AG04450 (cell line): ENCODE results near the gene RBM19. TPM values are rescaled to one million over a fixed set of nuclear protein-coding genes. Genes with fewer than 3 reads are reported as not detected.

Experiments
- CTCF ChIA-PET: fragments of 300-600, 350-600 bp; formaldehyde crosslinking; extraction: SDS; loops from one replicate; lab custom pipeline; 2022; ENCODE audit warnings: antibody characterized with exemption, inconsistent platforms; lab: Charles Lee
- POLR2A ChIA-PET: fragments of 350-600 bp; formaldehyde crosslinking; extraction: SDS; loops from one replicate; lab custom pipeline; 2021; ENCODE audit warnings: antibody characterized with exemption, inconsistent platforms; lab: Yijun Ruan, JAX
- DNase-seq: peaks from one replicate; pipeline ENCODE4 v3.0.0-alpha.2; 2011; ENCODE audit warnings: low read depth, low spot score
- H3K27ac ChIP-seq: one replicate; pipeline ENCODE4 v1.5.1; 2012; ENCODE audit warnings: low read depth, low read length, control low read depth
- H3K27me3 ChIP-seq: one replicate; pipeline ENCODE4 v1.6.0; 2012; ENCODE audit warnings: low read length; ENCODE audit not compliant: control insufficient read depth, insufficient read depth
- H3K4me3 ChIP-seq: 2 replicates; pipeline ENCODE4 v1.5.1; 2011; ENCODE audit warnings: mild to moderate bottlenecking, low read depth, low read length, control low read depth
- H3K9me3 ChIP-seq: 2 replicates; pipeline ENCODE4 v1.5.1; 2012; ENCODE audit warnings: low read length; ENCODE audit not compliant: control insufficient read depth, insufficient read depth
- polyA plus RNA-seq: library from polyadenylated mRNA; depleted of rRNA; stranded (reverse); fragments of >200 nt; gene quantifications from 2 replicates; pipeline ENCODE4 v1.2.3, GENCODE V29; 2011
- TF ChIP-seq, protein P1 (sequence below): IDR thresholded peaks from 2 replicates; pipeline ENCODE4 v1.5.1; 2011; ENCODE audit warnings: low read depth, low read length, control low read depth, inconsistent platforms

RBM19 gene
- polyA plus RNA-seq, 1 experiment = 10.6 TPM

DNA sequence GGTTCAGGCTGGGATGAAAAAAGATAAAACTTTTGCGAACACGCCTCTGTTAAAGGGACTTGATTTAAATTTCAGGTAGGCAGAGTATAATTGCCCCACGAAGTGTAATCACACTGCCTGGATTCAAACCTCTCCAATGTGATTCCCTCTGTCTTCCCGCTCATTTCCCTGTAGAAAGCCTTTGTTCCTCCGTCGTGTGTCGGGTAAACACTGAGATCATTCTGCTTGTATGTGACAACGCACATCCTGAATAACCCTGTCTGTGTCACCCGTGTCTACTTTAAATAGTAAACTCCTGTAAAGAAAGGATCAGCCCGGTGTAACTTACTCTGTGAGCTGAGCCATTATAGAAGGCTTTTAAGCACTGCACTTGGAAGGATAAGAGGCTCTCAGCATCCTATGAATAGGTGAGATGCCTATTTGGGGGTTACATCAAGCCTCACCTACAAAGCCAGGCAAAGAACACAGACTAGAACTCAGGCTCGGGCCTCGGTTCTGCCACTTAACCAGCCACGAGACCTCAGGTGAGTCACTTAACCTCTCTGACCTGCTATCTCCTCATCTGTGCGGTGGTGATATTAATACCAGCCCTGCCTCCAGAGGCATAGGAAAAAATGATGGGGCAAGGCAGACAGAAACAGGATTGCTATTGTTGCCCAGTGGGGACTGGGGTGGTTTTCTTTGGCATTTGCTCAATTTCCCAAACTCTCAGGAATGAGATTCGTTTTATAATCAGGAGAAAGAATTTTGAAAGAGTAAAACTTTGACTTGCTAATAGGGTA lies 74.2 kb downstream of the RBM19 start:
- POLR2A ChIA-PET = no interaction called here
- CTCF ChIA-PET = no interaction called here
- TF ChIP-seq, protein P1, sequence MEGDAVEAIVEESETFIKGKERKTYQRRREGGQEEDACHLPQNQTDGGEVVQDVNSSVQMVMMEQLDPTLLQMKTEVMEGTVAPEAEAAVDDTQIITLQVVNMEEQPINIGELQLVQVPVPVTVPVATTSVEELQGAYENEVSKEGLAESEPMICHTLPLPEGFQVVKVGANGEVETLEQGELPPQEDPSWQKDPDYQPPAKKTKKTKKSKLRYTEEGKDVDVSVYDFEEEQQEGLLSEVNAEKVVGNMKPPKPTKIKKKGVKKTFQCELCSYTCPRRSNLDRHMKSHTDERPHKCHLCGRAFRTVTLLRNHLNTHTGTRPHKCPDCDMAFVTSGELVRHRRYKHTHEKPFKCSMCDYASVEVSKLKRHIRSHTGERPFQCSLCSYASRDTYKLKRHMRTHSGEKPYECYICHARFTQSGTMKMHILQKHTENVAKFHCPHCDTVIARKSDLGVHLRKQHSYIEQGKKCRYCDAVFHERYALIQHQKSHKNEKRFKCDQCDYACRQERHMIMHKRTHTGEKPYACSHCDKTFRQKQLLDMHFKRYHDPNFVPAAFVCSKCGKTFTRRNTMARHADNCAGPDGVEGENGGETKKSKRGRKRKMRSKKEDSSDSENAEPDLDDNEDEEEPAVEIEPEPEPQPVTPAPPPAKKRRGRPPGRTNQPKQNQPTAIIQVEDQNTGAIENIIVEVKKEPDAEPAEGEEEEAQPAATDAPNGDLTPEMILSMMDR = no peak
- DNase-seq = no peak
- Histone ChIP-seq H3K4me3 (no peak overlapping the region), H3K27ac (no peak overlapping the region), H3K27me3 (no peaks in the 10 kb centered on the region), H3K9me3 (no peaks in the 10 kb centered on the region)

DNA sequence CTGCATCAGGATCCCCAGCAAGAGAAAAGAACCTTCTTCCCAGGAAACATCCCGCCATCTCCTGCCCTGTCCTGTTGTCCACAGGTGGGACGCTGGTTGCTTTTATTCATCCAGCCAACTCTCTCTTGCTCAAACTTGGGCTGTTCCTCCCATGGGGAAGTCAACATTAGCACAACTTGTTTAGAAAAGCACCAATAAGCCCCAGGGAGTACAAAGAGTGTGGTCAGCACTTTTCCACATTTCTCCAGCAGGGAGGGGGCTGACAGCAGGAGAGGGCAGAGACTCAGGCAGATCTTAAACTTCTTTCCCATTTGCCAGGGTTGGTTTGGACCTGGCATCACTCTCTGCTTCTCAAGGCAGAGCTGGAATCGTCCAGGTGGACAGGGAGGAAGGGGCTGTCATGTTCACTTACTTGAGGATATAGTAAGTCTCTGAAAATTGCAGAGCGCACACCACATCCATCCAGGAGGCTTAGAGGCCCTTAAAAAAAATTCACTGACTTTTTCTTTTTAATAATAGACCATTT lies 74.9 kb downstream of the RBM19 start:
- CTCF ChIA-PET = no interaction called here
- no peaks in the 10 kb centered on the region for H3K9me3 ChIP-seq
- H3K4me3 ChIP-seq = no peak overlapping the region
- H3K27ac ChIP-seq = no peak overlapping the region
- no peak for DNase-seq
- POLR2A ChIA-PET = no interaction called here
- TF ChIP-seq, protein P1 = no peak
- no peaks in the 10 kb centered on the region for H3K27me3 ChIP-seq

DNA sequence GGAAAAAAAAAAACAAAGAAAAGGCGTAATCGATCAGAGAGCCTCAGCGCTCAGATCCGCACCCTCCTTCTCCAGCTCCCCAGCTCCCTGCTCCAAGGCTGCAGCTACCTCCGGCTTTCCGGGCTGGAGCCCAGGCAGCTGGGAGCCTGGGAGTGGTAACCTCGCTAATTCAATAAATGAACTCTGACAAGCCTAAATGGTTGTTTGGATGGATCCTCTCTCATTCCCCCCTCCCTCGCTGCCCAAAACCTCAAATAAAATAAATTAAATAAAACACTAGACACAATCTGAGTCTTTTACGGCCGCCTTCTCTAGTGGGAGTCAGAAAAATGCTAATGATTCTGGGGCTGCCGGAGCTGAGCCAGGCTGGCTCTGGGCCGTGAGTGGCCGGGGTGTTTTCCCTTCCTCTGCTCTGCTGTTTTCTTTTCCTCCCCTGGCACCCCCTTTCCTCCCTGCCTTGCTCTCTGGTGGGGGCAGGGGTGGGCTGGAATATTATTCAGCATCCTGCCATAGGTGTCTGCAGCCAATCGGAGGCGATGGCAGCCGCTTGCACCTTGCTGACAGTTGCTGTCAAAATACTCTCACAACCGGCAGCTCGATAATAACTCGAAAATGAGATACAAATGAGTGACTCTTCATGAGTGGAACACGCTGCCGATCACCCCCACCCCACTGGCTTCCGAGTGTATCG lies 76.1 kb downstream of the RBM19 start:
- no peaks in the 10 kb centered on the region for H3K9me3 ChIP-seq
- TF ChIP-seq, protein P1 = no peak
- POLR2A ChIA-PET = interaction anchor here (0.6 kb wide), 1 partner anchor 1313 kb away, joined by 3 read pairs; no protein-coding TSS in a partner anchor
- H3K27ac ChIP-seq = no peak overlapping the region
- H3K27me3 ChIP-seq = no peaks in the 10 kb centered on the region
- CTCF ChIA-PET = no interaction called here
- no peak for DNase-seq
- no peak overlapping the region for H3K4me3 ChIP-seq

DNA sequence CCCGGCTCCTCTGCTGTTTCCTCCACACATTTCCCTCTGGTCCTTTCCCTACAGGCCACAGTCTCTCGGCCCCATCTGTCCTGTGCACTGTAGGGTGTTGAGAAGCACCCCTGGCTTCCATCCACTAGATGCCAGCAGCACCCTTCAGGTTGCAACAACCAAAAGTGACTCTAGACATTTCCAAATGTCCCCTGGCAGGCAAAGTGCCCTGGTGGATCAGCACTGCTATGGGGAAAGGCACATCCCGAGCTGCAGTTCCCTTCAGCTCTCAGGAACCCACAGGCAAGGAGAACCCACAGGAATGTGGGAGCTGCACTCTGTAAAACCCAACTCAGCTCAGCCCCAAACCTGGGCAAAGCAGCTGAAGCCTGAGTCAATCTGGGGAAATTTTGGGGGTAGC lies 77.0 kb downstream of the RBM19 start:
- H3K4me3 ChIP-seq = no peak overlapping the region
- DNase-seq = no peak
- ChIA-PET POLR2A (no interaction called here), CTCF (no interaction called here)
- no peak overlapping the region for H3K27ac ChIP-seq
- TF ChIP-seq, protein P1 = no peak
- H3K27me3 ChIP-seq = no peaks in the 10 kb centered on the region
- peaks cover 3% of the 10 kb centered on the region; the same call in 1 of the 2 replicates for H3K9me3 ChIP-seq

DNA sequence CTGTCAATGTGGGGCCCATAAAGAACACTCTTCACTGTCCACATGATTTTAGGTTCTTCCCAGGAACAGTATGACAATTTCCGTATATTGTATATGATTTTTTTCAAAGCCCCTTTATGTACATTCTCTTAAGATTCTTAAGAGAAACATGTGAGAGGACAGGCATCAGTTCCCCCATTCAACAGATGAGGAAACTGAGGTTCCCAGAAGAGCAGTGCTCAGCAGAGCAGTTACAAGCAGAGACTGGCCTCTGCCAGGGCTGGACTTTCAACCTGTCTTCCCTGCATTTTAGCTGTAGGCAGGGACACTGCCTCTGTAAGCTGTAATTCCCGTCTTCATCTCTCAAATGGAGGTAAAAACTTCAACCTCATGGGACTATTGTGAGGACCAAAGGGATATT lies 77.7 kb downstream of the RBM19 start:
- H3K27me3 ChIP-seq = no peaks in the 10 kb centered on the region
- peaks cover 3% of the 10 kb centered on the region; the same call in 1 of the 2 replicates for H3K9me3 ChIP-seq
- DNase-seq = no peak
- POLR2A ChIA-PET = no interaction called here
- no peak overlapping the region for H3K4me3 ChIP-seq
- H3K27ac ChIP-seq = no peak overlapping the region
- TF ChIP-seq, protein P1 = no peak
- CTCF ChIA-PET = interaction anchor here (0.6 kb wide), 1 partner anchor 78 kb away, joined by 3 read pairs; no protein-coding TSS in a partner anchor
